Measurements from ENCODE around the gene RELN.

Gene RELN

DNA sequence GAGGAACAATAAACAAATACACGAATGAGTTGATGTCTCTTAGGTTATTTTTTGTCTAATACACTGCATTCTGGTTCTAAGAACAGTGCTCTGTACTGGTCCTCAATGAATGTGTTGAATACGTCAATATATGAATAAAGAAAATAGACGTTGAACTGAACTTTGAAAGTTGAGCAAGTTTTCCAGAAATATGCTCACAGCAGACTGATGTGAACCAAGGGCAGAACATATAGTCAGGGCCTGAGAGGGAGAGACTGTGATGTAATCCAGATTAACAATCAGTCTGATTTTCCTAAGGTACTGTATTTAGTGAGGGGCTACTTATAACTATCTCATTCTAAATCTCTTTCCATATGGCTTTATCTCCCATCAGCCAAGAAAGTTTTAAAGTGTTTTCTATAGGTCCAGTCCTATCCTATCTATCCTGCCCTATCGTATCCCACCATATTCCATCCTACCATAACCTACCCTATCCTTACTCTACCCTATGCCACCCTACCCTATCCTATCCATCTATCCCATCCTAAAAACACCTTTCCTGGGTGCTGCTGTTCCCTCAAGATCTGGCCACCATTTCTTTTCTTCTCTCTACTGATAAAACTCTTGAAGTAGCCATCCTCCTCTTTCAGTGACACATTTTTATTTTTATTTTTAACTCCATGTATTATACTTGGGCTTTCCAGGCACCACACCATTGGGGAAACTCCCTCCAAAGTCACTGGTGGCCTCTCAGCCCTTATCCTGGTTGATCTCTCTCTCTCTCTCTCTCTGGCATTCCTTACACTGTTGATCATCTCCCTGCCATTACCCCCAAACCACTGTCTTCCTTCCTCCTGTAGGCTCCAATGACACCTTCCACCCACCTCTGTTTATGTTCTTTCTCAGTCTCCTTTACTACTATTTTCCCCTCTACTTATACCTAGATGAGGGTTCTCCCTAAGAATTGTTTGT is 331.1 kb downstream of the RELN start:
- no peak for TF ChIP-seq ZFX (IDR thresholded peaks at IDR 0.05; ENCODE audit: borderline replicate concordance)
- TF ChIP-seq, protein P1, sequence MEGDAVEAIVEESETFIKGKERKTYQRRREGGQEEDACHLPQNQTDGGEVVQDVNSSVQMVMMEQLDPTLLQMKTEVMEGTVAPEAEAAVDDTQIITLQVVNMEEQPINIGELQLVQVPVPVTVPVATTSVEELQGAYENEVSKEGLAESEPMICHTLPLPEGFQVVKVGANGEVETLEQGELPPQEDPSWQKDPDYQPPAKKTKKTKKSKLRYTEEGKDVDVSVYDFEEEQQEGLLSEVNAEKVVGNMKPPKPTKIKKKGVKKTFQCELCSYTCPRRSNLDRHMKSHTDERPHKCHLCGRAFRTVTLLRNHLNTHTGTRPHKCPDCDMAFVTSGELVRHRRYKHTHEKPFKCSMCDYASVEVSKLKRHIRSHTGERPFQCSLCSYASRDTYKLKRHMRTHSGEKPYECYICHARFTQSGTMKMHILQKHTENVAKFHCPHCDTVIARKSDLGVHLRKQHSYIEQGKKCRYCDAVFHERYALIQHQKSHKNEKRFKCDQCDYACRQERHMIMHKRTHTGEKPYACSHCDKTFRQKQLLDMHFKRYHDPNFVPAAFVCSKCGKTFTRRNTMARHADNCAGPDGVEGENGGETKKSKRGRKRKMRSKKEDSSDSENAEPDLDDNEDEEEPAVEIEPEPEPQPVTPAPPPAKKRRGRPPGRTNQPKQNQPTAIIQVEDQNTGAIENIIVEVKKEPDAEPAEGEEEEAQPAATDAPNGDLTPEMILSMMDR (IDR thresholded peaks at IDR 0.05): no peak
- no peak overlapping the region for H3K27ac ChIP-seq

DNA sequence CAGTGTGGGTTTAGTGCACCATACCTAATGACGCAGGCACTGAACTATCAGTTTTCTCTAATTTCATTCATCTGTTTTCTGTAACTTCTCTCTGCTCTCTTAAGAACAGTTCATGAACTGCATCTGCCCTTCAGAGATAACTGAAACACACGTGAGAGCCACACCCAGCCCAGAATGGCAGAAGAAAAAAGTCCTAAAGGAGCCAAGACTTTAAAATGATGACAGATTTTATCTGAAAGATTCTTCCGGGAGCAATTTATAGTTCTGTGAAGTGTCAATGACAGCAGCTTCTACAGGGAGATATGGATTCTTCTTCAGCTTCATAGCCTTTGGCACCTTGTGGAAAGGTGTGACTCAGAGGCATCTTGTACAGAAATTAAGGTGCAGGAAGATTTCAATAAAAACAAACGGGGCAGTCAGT is 332.0 kb downstream of the RELN start:
- TF ChIP-seq, protein P1 (IDR thresholded peaks at IDR 0.05): no peak
- no peak for TF ChIP-seq ZFX (IDR thresholded peaks at IDR 0.05; ENCODE audit: borderline replicate concordance)
- no peak overlapping the region for H3K27ac ChIP-seq

DNA sequence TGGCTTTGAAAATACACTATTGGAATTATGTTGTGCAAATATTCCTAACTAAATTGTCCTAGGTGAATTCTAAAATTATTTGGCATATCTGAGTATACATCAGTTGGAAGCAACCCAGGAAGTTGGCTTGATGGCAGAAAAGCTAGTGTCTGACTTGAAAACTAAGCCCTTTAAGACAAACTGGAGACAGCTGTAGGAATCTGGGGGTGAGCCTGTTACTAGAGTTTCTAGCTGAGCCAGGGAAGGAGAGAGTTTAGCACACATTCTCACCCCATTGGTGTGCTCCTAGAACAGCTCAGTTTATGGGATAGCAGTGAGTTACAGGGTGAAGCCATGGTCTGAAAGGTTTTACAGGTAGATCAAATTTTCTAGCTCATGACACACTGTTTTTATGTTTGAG is 333.2 kb downstream of the RELN start:
- H3K27ac ChIP-seq: no peak overlapping the region
- TF ChIP-seq, protein P1 (IDR thresholded peaks at IDR 0.05): no peak
- no peak for TF ChIP-seq ZFX (IDR thresholded peaks at IDR 0.05; ENCODE audit: borderline replicate concordance)

DNA sequence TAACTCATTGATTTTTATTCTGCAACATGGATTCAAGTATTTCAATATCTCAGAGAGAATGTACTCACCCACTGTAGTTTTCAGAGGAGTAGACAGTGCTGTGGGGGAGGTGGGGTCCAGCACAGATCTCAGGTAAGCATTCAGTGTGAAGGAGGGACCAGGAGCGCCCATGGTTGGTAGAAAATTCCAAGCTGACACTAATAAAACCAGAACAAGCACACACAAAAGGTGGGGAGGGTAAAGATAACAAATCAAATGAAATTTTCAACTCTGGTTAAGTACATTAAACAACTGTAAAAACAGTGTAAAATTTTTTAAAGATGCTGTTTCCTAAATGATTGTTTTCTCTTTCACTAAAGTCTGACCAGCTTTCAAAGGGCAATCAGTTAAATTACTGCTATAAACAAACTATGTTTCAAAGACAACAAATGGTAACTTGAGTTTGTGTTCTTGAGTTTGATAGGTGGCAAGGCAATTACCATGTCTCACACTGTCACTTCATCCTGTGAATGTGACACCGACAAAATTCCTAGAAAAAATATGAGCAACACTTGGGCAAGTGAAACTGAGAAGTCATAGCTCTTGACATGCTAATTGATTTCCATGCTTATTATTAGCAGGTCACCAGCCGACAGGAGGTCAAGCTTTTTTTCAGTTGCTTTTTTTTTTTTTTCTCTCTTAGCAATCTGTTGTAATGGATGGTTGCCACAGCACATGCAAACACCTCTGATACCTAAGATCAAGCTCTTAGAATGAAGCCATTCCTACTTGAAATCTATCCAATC is 337.7 kb downstream of the RELN start:
- no peak overlapping the region for H3K27ac ChIP-seq
- TF ChIP-seq, protein P1 (IDR thresholded peaks at IDR 0.05): no peak
- no peak for TF ChIP-seq ZFX (IDR thresholded peaks at IDR 0.05; ENCODE audit: borderline replicate concordance)

DNA sequence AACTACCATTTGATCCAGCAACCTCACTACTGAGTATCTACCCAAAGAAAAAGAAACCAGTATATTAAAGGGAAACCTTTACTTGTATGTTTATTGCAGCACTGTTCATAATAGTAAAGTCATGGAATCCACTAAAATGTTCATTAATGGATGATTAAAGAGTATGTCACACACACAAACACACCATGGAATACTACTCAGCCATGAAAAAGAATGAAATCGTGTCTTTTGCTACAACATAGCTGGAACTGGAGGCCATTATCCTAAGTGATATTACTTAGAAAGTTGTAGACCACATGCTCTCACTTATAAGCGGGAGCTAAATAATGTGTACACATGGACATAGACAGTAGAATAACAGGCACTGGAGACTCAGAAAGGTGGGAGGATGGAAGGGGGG is 340.4 kb downstream of the RELN start:
- TF ChIP-seq, protein P1 (IDR thresholded peaks at IDR 0.05): no peak
- TF ChIP-seq ZFX (IDR thresholded peaks at IDR 0.05; ENCODE audit: borderline replicate concordance): no peak
- no peak overlapping the region for H3K27ac ChIP-seq

DNA sequence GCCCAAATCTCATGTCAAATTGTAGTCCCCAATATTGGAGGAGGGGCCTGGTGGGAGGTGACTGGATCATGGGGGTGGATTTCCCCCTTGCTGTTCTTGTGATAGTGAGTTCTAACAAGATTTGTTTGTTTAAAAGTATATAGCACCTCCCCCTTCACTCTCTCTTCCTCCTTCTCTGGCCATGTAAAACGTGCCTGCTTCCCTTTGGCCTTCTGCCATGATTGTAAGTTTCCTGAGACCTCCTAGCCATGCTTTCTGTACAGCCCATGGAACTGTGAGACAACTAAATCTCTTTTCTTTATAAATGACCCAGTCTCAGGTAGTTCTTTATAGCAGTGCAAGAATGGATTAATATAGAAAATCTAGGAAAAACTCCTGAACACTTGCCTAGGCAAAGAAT is 341.3 kb downstream of the RELN start:
- TF ChIP-seq ZFX (IDR thresholded peaks at IDR 0.05; ENCODE audit: borderline replicate concordance): no peak
- TF ChIP-seq, protein P1 (IDR thresholded peaks at IDR 0.05): no peak
- H3K27ac ChIP-seq: no peak overlapping the region

Data from 22Rv1 (cell line).